PC-9 (cell line): ENCODE results near the gene IRF8.

Experiments
- EZH2 ChIP-seq: fragments of 200-600 bp; sonication (generic); IDR thresholded peaks from 2 replicates; pipeline ENCODE4 v1.8.0; 2017; ENCODE audit warnings: antibody characterized with exemption, low read depth
- TF ChIP-seq, protein P1 (sequence below): fragments of 200-600 bp; sonication (generic); conservative IDR thresholded peaks from 2 replicates; pipeline ENCODE4 v1.6.1; 2017; ENCODE audit warnings: mixed run types, antibody characterized with exemption, mild to moderate bottlenecking, moderate library complexity

DNA sequence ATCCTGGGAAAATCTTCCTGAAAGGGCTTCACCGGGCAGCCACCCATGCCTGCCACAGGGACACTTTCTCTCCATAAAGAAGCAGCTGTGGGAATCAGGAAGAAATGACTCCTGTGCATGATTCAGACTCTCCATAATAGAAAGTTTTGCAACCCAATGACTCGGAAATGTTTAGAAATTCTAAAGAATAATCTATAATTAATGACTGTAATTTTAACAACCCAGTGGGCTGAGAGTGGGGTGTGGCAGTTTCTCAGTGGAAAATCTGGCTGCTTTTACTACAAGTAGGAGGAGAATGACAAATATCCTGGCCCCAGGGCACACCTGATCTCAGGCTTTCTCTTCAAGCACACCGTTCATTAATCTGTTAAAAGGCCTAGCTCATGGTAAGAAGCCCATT is 25.7 kb downstream of the IRF8 start:
- TF ChIP-seq, protein P1, sequence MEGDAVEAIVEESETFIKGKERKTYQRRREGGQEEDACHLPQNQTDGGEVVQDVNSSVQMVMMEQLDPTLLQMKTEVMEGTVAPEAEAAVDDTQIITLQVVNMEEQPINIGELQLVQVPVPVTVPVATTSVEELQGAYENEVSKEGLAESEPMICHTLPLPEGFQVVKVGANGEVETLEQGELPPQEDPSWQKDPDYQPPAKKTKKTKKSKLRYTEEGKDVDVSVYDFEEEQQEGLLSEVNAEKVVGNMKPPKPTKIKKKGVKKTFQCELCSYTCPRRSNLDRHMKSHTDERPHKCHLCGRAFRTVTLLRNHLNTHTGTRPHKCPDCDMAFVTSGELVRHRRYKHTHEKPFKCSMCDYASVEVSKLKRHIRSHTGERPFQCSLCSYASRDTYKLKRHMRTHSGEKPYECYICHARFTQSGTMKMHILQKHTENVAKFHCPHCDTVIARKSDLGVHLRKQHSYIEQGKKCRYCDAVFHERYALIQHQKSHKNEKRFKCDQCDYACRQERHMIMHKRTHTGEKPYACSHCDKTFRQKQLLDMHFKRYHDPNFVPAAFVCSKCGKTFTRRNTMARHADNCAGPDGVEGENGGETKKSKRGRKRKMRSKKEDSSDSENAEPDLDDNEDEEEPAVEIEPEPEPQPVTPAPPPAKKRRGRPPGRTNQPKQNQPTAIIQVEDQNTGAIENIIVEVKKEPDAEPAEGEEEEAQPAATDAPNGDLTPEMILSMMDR = no peak
- TF ChIP-seq EZH2 = no peak
